Measurements from ENCODE around the gene SLC22A3.

DNA sequence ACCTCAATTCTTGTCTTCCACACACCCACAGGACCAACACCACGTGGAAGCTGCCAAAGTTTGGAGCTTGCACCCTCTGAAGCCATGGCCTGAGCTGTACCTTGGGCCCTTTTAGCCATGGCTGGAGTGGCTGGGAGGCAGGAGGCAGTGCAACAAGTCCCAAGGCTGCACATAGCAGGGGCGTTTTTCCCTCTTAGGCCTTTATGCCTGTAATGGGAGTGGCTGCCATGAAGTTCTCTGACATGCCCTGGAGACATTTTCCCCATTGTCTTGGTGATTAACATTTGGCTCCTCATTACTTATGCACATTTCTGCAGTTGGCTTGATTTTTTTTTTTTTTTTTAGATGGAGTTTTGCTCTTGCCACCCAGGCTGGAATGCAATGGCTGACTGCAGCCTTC is 44.4 kb upstream of the SLC22A3 start:
- TF ChIP-seq CTCF (conservative IDR thresholded peaks at IDR 0.05 in 1 of 2, IDR thresholded peaks at IDR 0.05 in 1 of 2; ENCODE audit: low read depth in 1 of 2, low read length in 2 of 2) = no peak
- TF ChIP-seq EZH2 (IDR thresholded peaks at IDR 0.05; ENCODE audit: low read length, missing control alignments) = no peak

All from fibroblast of lung (primary cell).